Activated CD8-positive, alpha-beta memory T cell treated with anti-CD3 and anti-CD28 coated beads for 24 hours (primary cell): ENCODE measurements around the gene ZNF500.

ENCODE experiments used
- DNase-seq: peaks from one replicate; pipeline ENCODE4 v3.0.0-alpha.2; 2020

Gene ZNF500

DNA sequence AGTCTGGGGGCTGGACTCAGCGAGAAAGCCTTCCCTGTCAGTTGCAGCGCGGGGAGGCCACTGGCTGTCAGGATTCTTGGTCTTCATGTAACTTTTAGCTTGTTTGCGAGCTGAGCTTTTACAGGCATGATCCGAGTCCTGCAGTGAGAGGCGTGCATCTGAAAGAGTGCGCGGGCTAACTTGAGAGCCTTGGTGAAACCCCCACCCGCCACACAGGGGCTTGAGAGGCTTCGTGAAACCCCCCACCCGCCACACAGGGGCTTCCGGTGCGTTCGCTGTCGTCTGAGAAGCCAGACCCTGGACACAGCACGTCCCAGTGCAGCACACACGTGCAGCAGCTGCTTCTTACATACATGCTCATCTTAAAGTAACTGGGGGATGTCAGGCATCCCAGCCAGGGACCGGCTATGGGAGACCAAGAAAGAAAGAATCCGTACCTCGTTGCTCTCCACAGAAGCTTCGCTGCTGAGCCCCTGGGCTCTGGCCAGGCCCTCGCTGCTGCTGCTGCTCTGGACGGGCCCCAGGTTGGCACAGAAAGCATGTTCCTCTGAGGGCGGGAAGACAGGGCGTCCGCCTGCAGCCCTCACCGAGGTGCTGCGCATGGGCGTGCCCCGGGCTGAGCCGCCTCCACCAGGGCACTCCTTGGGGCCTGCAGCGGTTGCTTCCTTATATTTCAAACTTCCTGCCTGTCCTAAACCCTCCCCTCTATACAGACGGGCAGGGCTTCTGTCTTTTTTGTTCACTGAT lies 65.8 kb downstream of the ZNF500 start:
- no peak for DNase-seq

DNA sequence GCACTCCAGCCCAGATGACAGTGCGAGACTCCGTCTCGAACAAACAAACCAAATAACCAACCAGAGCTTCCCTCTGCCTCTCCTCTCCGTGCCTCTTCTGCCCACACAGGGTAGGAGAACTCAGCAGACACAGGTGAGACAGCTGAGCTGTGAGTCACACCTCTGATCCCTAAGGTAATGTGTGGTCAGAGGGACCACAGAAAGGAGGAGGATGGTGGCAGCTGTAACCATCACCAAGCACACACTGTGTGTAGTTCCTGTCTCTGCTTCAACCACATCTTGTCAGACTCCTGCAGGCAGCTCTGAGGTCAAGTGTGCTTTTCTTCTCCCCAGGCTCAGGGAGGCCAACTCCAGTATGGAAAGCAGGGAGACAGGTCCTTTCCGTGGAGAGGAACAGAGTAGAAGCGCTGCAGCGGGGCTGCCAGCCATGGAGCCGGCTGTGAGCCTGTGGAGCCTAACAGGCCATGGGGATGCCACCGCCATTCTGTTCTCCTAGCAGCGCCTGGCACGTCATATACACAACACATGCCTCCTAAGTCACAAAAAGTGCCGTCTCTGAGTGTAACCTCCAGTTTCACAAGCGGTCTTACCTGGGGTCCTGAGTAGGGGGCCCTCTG lies 66.5 kb downstream of the ZNF500 start:
- DNase-seq, result peak; percentile 65

GRCh38 chr16:4699046-4699556 lies 67.9 kb downstream of the ZNF500 start:
- DNase-seq, result peak; percentile 54

DNA sequence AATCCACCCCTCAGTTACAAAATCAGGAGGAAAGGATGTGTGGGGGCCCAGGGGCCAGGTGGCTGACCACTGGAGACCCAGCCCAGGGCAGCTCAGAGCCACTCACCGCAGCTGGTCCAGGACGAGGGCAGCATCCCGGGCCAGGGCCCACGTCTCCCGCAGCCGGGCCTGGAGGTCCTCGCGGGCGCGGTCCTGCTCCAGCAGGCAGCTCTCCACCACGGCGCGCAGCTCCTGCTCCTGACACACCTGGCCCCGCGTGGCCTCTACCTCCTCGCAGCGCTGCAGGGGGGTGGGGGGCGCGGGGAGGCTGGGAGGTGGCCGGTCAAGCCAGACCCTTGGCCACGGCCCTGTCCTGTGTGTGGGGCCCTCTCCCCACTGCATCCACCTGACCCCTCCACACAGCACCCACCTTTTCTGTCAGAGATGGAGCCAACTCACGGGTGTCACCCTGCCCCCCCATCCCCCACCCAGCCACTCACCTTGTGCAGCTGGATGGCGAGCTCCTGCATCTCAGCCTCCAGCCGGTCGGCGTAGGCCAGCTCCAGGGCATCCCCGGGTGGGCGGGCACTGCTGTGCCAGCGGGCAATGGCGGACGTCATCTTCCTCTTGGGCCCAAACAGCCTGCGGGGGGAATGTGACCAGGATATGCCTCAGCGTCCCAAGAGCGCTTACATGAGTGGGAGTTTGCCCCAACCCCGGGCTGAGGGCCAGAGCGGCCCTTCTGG lies 68.5 kb downstream of the ZNF500 start:
- no peak for DNase-seq
